Esophagus (tissue), 2 donors: ENCODE results near the gene LUZP1. TPM values are rescaled to one million over a fixed set of nuclear protein-coding genes. Genes with fewer than 3 reads are reported as not detected.

Experiments used
- H3K27ac ChIP-seq, 2 donors: one replicate each; pipeline ENCODE4 v1.5.1; 2013; ENCODE audit warnings: low read depth in 2 of 2, mild to moderate bottlenecking in 2 of 2, inconsistent platforms in 1 of 2, low read length in 1 of 2, moderate library complexity in 1 of 2
- H3K27me3 ChIP-seq, 2 donors: one replicate each; pipeline ENCODE4 v1.6.1; 2013; ENCODE audit warnings: low read length in 2 of 2, control low read depth in 1 of 2, mild to moderate bottlenecking in 1 of 2; ENCODE audit not compliant: insufficient read depth in 2 of 2, control insufficient read depth in 1 of 2
- H3K36me3 ChIP-seq, 2 donors: one replicate each; pipeline ENCODE4 v1.6.1; 2013; ENCODE audit warnings: low read length in 1 of 2; ENCODE audit not compliant: control insufficient read depth in 2 of 2, insufficient read depth in 2 of 2
- H3K4me1 ChIP-seq, 2 donors: one replicate each; pipeline ENCODE4 v1.6.1; 2013; ENCODE audit warnings: low read length in 1 of 2; ENCODE audit not compliant: control insufficient read depth in 2 of 2, insufficient read depth in 2 of 2
- H3K4me3 ChIP-seq, 2 donors: one replicate each; pipeline ENCODE4 v1.5.1; 2013; ENCODE audit warnings: low read length in 2 of 2, mild to moderate bottlenecking in 2 of 2, low read depth in 1 of 2, moderate library complexity in 1 of 2
- H3K9me3 ChIP-seq, 2 donors: one replicate each; pipeline ENCODE4 v1.6.1; 2013; ENCODE audit warnings: mild to moderate bottlenecking in 2 of 2, low read depth in 1 of 2, low read length in 1 of 2, moderate library complexity in 1 of 2; ENCODE audit not compliant: control insufficient read depth in 2 of 2, insufficient read depth in 1 of 2
- WGBS, 2 donors: extraction: QIAGEN DNeasy Blood & Tissue Kit; methylation state at CpG; one replicate each; pipeline ENCODE4 v1.1.7; 2013; 5-methylcytosine and 5-hydroxymethylcytosine counted together
- polyA plus RNA-seq, 2 donors: library from polyadenylated mRNA; stranded (reverse); fragments of 200-250 nt; gene quantifications; one replicate each; pipeline ENCODE4 v1.2.3, GENCODE V29; 2013
- donor health status: healthy with polysubstance abuse.
- donor health status: Bipolar disorder and iron deficiency.

The LUZP1 gene
- polyA plus RNA-seq, 2 donors: 3.6 to 4.4 TPM

DNA sequence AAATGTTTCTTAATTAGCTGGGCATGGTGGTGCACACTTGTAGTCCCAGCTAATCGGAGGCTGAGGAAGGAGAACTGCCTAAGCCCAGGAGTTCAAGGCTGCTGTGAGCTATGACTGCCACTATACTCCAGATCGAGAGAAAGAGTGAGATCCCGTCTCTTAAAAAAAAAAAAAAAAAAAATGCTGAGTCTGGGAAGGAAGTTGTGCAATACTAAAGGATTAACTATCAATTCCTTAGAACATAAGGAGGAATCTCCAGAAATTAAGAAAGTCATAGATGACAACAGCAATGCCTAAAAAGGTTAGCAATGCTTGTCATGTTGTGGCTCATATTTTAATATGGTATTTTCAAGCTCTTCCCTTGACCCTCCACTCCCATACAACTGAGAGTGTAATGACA lies 5.3 kb downstream of the LUZP1 start:
- no peak overlapping the region for H3K4me3 ChIP-seq
- no peaks in the 10 kb centered on the region for H3K4me1 ChIP-seq
- no peak overlapping the region for H3K27ac ChIP-seq
- H3K27me3 ChIP-seq: no peaks in the 10 kb centered on the region
- H3K9me3 ChIP-seq: no peaks in the 10 kb centered on the region
- 49 to 56% methylated on average over 3 of the region's 3 CpGs for WGBS, 2 donors
- no peaks in the 10 kb centered on the region for H3K36me3 ChIP-seq

DNA sequence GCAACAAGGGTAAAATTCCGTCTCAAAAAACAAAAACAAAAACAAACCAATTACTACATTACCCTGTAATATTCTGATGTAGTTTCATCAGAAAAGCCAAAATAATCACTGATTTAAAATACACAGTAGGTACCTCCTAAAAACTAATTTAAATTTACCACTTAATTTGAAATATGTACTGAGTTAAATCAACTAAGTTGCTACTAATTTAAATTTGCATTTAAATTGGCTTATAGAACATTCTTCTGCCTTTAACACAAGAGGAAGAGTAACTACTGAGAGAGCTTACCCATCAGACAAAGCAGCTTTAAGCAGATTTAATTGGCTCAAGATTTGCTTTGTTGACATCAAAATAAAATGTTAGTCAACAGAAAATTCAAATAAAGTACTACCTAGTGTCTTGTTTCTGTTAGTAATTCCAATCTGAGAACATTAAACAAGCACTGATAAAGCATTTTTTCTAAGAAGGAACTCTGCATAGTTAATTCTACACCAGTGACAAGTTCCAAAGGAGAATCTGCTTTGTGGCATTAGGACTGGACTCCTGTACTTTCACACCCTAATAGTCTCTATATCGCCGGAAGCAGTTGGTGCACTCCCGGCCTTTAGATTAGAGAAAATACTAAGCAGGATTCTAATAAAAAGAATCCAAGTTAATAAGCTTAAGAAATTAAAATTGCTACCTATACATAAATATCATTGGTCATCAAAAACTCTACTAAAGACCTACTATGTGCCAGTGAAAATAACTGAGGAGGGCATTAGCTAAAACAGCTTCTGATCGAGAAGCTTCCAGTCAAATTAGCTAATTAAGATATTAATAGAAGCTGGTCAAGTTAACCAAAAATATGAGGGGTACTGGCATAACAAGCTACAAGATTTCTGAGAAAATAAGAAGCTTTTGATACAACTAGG lies 8.4 kb downstream of the LUZP1 start:
- Histone ChIP-seq H3K27me3 (no peaks in the 10 kb centered on the region), H3K27ac (no peak overlapping the region), H3K9me3 (no peaks in the 10 kb centered on the region), H3K36me3 (no peaks in the 10 kb centered on the region), H3K4me1 (no peaks in the 10 kb centered on the region), H3K4me3 (no peak overlapping the region)
- 79 to 86% methylated on average over 5 of the region's 5 CpGs for WGBS, 2 donors

- H3K9me3 ChIP-seq: no peaks in the 10 kb centered on the region
- no peak overlapping the region for H3K4me3 ChIP-seq
- no peaks in the 10 kb centered on the region for H3K27me3 ChIP-seq
- 94 to 96% methylated on average over 4 of the region's 4 CpGs for WGBS, 2 donors
- H3K36me3 ChIP-seq: no peaks in the 10 kb centered on the region
- H3K27ac ChIP-seq: no peak overlapping the region
- H3K4me1 ChIP-seq: no peaks in the 10 kb centered on the region
These were observed 11.7 kb downstream of the LUZP1 start for GRCh38 chr1:23156940-23157339.

- Histone ChIP-seq H3K36me3 (no peaks in the 10 kb centered on the region), H3K27ac (no peak overlapping the region), H3K4me1 (peaks cover 0 to 2% of the 10 kb centered on the region in 2 donors), H3K27me3 (no peaks in the 10 kb centered on the region), H3K9me3 (no peaks in the 10 kb centered on the region), H3K4me3 (no peak overlapping the region)
- WGBS, 2 donors: 58 to 74% methylated on average over 1 of the region's 1 CpG
These were observed 15.5 kb downstream of the LUZP1 start for GRCh38 chr1:23152966-23153684.

DNA sequence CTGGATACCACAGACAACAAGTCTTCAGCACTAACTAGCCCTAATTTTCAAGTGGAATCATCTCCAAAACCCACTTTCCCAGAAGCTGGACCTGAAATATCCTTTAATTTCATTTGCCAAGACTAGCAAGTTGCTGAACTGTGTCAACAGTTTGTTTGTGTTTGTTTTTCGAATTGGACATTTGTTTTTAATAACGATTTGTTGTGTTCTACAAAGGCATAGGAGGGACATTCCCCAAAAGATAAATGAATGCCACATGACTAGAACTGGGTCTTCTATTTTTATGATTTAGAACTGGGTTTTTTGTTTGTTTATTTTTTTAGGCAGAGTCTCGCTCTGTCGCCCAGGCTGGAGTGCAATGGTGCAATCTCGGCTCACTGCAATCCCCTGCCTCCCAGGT lies 17.9 kb downstream of the LUZP1 start:
- Histone ChIP-seq H3K4me3 (no peak overlapping the region), H3K27ac (no peak overlapping the region), H3K4me1 (peaks cover 0 to 2% of the 10 kb centered on the region in 2 donors), H3K27me3 (no peaks in the 10 kb centered on the region), H3K36me3 (no peaks in the 10 kb centered on the region), H3K9me3 (no peaks in the 10 kb centered on the region)
- 79 to 82% methylated on average over 5 of the region's 5 CpGs for WGBS, 2 donors

DNA sequence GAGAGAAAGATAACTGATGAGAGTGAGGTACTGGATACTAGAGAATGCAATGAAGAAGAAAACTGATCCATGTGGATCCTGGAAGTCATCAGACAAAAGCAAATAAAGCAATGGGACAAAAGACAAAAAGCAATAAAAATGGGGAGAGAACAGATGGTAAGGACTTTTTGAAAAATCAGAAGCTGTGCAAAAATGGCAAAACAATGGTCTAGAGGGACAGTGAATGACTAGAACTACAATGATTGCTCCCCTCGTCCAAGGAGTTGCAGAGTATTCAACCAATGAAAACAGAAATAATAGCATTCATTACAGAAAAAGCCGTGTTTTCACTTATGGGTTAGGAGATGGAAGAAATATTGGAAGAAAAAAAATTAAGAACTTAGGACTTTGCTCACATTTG lies 18.5 kb downstream of the LUZP1 start:
- WGBS, 2 donors: 78 to 83% methylated on average over 2 of the region's 2 CpGs
- Histone ChIP-seq H3K4me3 (no peak overlapping the region), H3K27me3 (no peaks in the 10 kb centered on the region), H3K27ac (no peak overlapping the region), H3K4me1 (peaks cover 0 to 2% of the 10 kb centered on the region in 2 donors), H3K9me3 (no peaks in the 10 kb centered on the region), H3K36me3 (no peaks in the 10 kb centered on the region)

- no peaks in the 10 kb centered on the region for H3K9me3 ChIP-seq
- H3K27me3 ChIP-seq: no peaks in the 10 kb centered on the region
- no peaks in the 10 kb centered on the region for H3K36me3 ChIP-seq
- H3K4me3 ChIP-seq: no peak overlapping the region
- WGBS, 2 donors: 13 to 24% methylated on average over 1 of the region's 1 CpG
- no peak overlapping the region for H3K27ac ChIP-seq
- H3K4me1 ChIP-seq: peaks cover 0 to 2% of the 10 kb centered on the region in 2 donors
These were observed 19.5 kb downstream of the LUZP1 start for GRCh38 chr1:23149114-23149513.

GRCh38 chr1:23148084-23148483 lies 20.6 kb downstream of the LUZP1 start:
- no peak overlapping the region for H3K27ac ChIP-seq
- 67 to 70% methylated on average over 4 of the region's 4 CpGs for WGBS, 2 donors
- H3K4me3 ChIP-seq: no peak overlapping the region

GRCh38 chr1:23140940-23141596 lies 27.6 kb downstream of the LUZP1 start:
- H3K27ac ChIP-seq: no peak overlapping the region
- no peaks in the 10 kb centered on the region for H3K27me3 ChIP-seq
- peaks cover 6 to 12% of the 10 kb centered on the region in 2 donors for H3K4me1 ChIP-seq
- H3K36me3 ChIP-seq: no peaks in the 10 kb centered on the region
- no peaks in the 10 kb centered on the region for H3K9me3 ChIP-seq
- 95 to 97% methylated on average over 6 of the region's 6 CpGs for WGBS, 2 donors
- H3K4me3 ChIP-seq: no peak overlapping the region

More at GRCh38 chr1:23148084-23148483, 20.6 kb downstream of the LUZP1 start:
- no peaks in the 10 kb centered on the region for H3K27me3 ChIP-seq
- no peaks in the 10 kb centered on the region for H3K9me3 ChIP-seq
- H3K36me3 ChIP-seq: no peaks in the 10 kb centered on the region
- peaks cover 0 to 2% of the 10 kb centered on the region in 2 donors for H3K4me1 ChIP-seq
